ELF-1 (cell line): ENCODE data around the gene IL19.

Experiments used
- DNase-seq: peaks from one replicate; pipeline ENCODE4 v3.0.0-alpha.2; 2016; ENCODE audit warnings: low read depth, low spot score

IL19 gene

GRCh38 chr1:206856674-206857464, 86.3 kb downstream of the IL19 start:
- DNase-seq: peak; percentile 14

GRCh38 chr1:206859082-206859521, 88.5 kb downstream of the IL19 start:
- no peak for DNase-seq

- no peak for DNase-seq
These were observed 89.6 kb downstream of the IL19 start for GRCh38 chr1:206860165-206860564.

- DNase-seq: peak; percentile 86
These were observed 92.7 kb downstream of the IL19 start for GRCh38 chr1:206863266-206863665.

GRCh38 chr1:206864939-206865671, 94.5 kb downstream of the IL19 start, which contains the start of gene IL20:
TSS of gene IL20 (plus strand) at chr1:206865623. CDS start at chr1:206865853, 230 bp downstream.
- DNase-seq: peak; percentile 80

- DNase-seq: no peak
These were observed 95.5 kb downstream of the IL19 start for GRCh38 chr1:206866062-206866461.

GRCh38 chr1:206867239-206867638, 96.7 kb downstream of the IL19 start:
- DNase-seq: no peak

- no peak for DNase-seq
These were observed 97.1 kb downstream of the IL19 start for GRCh38 chr1:206867716-206868115.

GRCh38 chr1:206868264-206868663, 97.7 kb downstream of the IL19 start:
- no peak for DNase-seq

- DNase-seq: no peak
These were observed 101.6 kb downstream of the IL19 start for GRCh38 chr1:206872139-206872538.

- DNase-seq: no peak
These were observed 103.1 kb downstream of the IL19 start for GRCh38 chr1:206873603-206874188.

GRCh38 chr1:206875752-206876377, 105.3 kb downstream of the IL19 start:
- no peak for DNase-seq

- no peak for DNase-seq
These were observed 107.9 kb downstream of the IL19 start for GRCh38 chr1:206878456-206878855.

- no peak for DNase-seq
These were observed 109.7 kb downstream of the IL19 start for GRCh38 chr1:206880314-206880713.

- no peak for DNase-seq
These were observed 112.0 kb downstream of the IL19 start for GRCh38 chr1:206882555-206882954.

GRCh38 chr1:206883160-206883559, 112.6 kb downstream of the IL19 start:
- DNase-seq: no peak

GRCh38 chr1:206883876-206884275, 113.3 kb downstream of the IL19 start:
- DNase-seq: no peak

- no peak for DNase-seq
These were observed 114.9 kb downstream of the IL19 start for GRCh38 chr1:206885341-206886060.

GRCh38 chr1:206886831-206887230, 116.3 kb downstream of the IL19 start:
- DNase-seq: no peak

GRCh38 chr1:206887701-206888100, 117.1 kb downstream of the IL19 start:
- DNase-seq: no peak
